Measurements from ENCODE around the gene UFSP2.
A peak's percentile ranks its signal among the peaks of the same experiment; 100 is the strongest.

The UFSP2 gene

DNA sequence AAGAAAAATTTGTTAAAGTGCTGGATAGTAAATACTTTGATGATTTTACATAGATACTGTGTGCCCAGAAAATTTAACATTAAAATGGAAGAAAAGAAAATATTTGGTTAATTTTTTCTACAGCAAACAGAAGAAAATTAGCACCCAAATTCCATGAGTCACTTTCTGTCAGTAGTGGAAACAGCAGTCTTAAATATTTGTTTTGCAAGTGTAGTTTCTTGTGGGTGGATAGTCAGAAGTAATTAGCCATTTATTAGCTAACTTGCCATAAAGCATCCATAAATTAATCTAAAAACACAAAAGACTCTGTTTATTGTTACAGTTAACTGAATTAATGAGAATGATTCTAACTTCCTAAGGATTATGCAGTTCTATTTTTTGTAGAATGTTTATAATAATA lies 9.7 kb upstream of the UFSP2 start:
- TF ChIP-seq, protein P1, sequence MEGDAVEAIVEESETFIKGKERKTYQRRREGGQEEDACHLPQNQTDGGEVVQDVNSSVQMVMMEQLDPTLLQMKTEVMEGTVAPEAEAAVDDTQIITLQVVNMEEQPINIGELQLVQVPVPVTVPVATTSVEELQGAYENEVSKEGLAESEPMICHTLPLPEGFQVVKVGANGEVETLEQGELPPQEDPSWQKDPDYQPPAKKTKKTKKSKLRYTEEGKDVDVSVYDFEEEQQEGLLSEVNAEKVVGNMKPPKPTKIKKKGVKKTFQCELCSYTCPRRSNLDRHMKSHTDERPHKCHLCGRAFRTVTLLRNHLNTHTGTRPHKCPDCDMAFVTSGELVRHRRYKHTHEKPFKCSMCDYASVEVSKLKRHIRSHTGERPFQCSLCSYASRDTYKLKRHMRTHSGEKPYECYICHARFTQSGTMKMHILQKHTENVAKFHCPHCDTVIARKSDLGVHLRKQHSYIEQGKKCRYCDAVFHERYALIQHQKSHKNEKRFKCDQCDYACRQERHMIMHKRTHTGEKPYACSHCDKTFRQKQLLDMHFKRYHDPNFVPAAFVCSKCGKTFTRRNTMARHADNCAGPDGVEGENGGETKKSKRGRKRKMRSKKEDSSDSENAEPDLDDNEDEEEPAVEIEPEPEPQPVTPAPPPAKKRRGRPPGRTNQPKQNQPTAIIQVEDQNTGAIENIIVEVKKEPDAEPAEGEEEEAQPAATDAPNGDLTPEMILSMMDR (conservative IDR thresholded peaks at IDR 0.05; ENCODE audit: control insufficient read depth, insufficient read depth, low read depth, low read length), result no peak
- no peak overlapping the region for H3K4me3 ChIP-seq (ENCODE audit: control insufficient read depth, low read depth, low read length)
- DNase-seq (ENCODE audit: low read depth), result no peak

DNA sequence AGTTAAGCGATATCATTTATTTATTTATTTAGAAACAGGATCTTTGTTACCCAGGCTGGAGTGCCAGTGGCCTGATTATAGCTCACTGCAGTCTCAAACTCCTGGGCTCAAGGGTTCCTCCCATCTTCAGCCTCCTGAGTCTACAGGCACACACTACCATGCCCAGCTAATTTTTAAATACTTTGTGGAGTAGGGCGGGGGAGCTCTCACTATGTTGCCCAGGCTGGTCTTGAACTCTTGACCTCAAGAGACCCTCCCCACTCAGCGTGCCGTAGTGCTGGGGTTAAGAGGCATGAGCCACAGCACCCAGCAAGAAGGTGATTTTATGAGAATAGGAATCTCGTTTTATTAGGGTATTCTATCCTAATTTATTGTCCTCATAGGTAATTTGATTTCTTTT lies 3.9 kb upstream of the UFSP2 start:
- no peak for DNase-seq (ENCODE audit: low read depth)
- TF ChIP-seq, protein P1 (conservative IDR thresholded peaks at IDR 0.05; ENCODE audit: control insufficient read depth, insufficient read depth, low read depth, low read length), result no peak
- no peak overlapping the region for H3K4me3 ChIP-seq (ENCODE audit: control insufficient read depth, low read depth, low read length)

DNA sequence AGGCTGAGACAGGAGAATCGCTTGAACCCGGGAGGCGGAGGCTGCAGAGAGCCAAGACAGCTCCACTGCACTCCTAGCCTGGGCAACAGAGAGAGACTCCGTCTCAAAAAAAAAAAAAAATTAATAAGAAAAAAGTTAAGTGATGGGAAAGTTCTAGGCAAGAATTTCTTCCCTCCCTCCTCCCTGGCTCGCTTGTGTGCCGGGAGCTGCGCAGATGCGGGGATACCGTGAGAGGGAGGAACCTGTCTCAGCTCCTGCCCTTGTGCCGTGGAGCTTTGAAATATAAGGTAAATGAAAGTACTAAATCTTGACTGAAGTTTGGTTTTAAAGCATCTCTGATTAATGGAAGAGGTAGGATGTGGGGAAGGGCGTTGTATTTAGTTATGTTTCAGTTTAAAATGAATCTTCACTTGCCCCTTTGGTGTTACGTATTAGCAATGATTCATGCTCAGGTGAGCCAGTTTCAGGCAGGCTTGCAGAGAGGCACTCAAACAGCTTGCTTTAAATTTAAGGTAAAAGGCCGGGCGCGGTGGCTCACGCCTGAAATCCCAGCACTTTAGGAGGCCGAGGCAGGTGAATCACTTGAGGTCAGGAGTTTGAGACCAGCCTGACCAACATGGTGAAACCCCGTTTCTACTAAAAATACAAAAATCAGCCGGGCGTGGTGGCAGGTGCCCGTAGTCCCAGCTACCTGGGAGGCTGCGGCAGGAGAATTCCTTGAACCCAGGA lies 1.4 kb upstream of the UFSP2 start:
- H3K4me3 ChIP-seq (ENCODE audit: control insufficient read depth, low read depth, low read length), result no peak overlapping the region
- TF ChIP-seq, protein P1 (conservative IDR thresholded peaks at IDR 0.05; ENCODE audit: control insufficient read depth, insufficient read depth, low read depth, low read length), result no peak
- no peak for DNase-seq (ENCODE audit: low read depth)

DNA sequence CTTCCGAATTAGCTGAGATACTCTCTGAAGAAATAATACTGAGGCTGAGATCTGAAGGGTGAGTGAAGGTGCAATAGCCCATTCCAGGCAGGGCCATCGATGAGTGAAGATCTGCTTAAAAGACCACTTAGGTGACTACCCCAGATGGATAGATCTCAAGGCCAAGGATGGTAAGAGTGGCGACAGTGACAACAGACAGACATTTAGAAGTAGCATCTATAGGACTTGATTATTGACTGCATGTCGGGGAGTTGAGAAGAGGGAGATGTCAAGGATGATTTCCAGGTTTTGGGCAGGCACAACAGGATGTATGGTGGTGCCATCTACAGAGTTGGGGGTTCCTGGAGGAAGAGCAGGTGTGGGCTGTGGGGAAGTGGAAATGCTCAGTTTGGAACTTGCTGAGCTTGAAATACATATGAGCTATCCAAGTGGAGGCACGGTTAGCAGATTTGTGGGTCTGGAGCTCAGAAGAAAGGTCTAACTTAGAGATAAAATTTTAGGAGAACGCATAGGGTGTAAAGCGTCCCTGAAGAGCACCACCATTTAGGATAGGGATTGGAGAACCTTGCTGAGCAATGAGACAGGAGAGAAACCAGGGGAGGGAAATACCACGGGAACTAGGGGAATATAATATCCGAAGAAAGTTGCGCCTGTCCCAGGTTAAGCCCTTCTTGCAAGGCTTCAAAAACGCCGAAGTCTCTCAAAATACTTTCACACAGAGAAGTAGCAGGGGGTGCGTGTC lies 688 bp downstream of the UFSP2 start:
- DNase-seq (ENCODE audit: low read depth), result peak; percentile 34
- TF ChIP-seq, protein P1 (conservative IDR thresholded peaks at IDR 0.05; ENCODE audit: control insufficient read depth, insufficient read depth, low read depth, low read length), result no peak
- H3K4me3 ChIP-seq (ENCODE audit: control insufficient read depth, low read depth, low read length), result peak overlapping the region; percentile 95

DNA sequence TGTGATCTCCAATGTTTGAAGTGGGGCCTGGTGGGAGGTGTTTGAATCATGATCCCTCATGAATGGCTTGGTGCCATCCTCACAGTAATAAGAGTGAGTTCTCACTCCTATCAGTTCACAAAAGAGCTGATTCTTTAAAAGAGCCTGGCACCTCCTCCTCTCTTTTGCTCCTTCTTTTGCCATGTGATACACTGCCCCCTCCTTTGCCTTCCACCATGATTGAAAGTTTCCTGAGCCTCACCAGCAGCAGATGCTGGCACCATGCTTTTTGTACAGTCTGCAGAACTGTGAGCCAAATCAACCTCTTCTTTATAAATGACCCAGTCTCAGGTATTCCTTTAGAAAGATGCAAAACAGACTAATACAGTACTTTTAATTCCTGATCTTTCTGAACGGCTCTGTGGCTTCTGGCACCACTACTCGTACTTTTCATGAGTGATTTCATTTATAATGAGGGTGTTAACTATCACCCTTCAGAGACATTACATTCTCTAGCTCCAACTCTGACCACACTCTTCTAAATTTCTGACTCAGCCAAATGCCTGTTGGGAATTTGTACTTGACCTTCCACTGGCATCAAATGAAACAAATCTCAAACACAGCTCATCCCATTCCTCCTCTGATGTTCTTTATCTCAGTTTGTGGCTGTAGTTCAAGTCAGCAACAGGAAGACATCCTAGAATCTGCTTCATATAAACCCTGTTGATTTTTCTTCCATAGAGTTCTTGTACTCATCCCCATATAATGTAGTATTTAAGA lies 4.2 kb downstream of the UFSP2 start:
- TF ChIP-seq, protein P1 (conservative IDR thresholded peaks at IDR 0.05; ENCODE audit: control insufficient read depth, insufficient read depth, low read depth, low read length), result no peak
- H3K4me3 ChIP-seq (ENCODE audit: control insufficient read depth, low read depth, low read length), result no peak overlapping the region
- DNase-seq (ENCODE audit: low read depth), result peak; percentile 83

DNA sequence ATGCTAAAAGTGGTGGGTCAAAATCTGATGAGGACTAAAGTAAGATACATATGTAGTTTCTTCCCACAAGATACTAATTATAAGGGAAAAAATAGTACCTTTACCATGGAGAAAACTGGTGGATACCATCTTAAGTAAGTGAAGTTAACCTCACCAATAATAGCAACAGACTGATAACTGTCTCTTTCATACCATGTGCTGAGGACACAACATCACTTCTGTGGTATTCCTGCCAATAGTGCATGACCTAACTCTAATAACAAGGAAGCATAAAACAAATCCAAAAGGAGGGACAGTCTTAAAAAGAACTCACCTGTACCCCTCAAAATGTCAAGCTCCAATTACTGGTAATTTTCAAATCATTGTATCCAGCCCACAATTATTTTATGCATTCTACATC lies 8.8 kb downstream of the UFSP2 start:
- TF ChIP-seq, protein P1 (conservative IDR thresholded peaks at IDR 0.05; ENCODE audit: control insufficient read depth, insufficient read depth, low read depth, low read length), result no peak
- DNase-seq (ENCODE audit: low read depth), result no peak
- H3K4me3 ChIP-seq (ENCODE audit: control insufficient read depth, low read depth, low read length), result no peak overlapping the region
